Fibroblast of the aortic adventitia (primary cell): ENCODE data around the gene TIFAB. TPM values are rescaled to one million over a fixed set of nuclear protein-coding genes. Genes with fewer than 3 reads are reported as not detected.

Experiments
- DNase-seq: peaks from one replicate; pipeline ENCODE4 v3.0.0-alpha.2; 2010; ENCODE audit warnings: low read depth
- H3K4me3 ChIP-seq: 2 replicates; pipeline ENCODE4 v1.5.1; 2011; ENCODE audit warnings: low read depth, mild to moderate bottlenecking, control low read depth, low read length, moderate library complexity
- total RNA-seq: library from RNA; depleted of rRNA; stranded (reverse); fragments of >200 nt; gene quantifications from 2 replicates; pipeline ENCODE4 v1.2.3, GENCODE V29; 2012; ENCODE audit warnings: low replicate concordance
- TF ChIP-seq, protein P1 (sequence below): IDR thresholded peaks from 2 replicates; pipeline ENCODE4 v1.5.1; 2011; ENCODE audit warnings: mild to moderate bottlenecking, low read length, control low read depth, inconsistent platforms; ENCODE audit not compliant: insufficient read depth

TIFAB gene
- total RNA-seq, 1 donor = not detected

DNA sequence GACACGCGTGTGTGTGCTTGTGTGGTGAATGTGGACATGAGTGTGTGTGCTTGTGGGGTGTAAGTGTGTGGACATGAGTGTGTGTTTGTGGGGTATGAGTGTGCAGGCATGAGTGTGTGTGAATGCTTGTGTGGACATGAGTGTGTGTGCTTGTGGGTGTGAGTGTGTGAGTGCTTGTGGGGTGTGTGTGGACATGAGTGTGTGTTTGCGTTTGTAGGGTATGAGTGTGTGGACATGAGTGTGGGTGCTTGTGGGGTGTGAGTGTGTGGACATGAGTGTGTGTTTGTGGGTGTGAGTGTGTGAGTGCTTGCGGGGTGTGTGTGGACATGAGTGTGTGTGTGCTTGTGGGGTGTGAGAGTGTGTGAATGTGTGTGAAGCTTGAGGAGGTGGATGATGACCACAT, 29.8 kb upstream of the TIFAB start:
- no peak for DNase-seq
- H3K4me3 ChIP-seq = no peak overlapping the region
- TF ChIP-seq, protein P1, sequence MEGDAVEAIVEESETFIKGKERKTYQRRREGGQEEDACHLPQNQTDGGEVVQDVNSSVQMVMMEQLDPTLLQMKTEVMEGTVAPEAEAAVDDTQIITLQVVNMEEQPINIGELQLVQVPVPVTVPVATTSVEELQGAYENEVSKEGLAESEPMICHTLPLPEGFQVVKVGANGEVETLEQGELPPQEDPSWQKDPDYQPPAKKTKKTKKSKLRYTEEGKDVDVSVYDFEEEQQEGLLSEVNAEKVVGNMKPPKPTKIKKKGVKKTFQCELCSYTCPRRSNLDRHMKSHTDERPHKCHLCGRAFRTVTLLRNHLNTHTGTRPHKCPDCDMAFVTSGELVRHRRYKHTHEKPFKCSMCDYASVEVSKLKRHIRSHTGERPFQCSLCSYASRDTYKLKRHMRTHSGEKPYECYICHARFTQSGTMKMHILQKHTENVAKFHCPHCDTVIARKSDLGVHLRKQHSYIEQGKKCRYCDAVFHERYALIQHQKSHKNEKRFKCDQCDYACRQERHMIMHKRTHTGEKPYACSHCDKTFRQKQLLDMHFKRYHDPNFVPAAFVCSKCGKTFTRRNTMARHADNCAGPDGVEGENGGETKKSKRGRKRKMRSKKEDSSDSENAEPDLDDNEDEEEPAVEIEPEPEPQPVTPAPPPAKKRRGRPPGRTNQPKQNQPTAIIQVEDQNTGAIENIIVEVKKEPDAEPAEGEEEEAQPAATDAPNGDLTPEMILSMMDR = no peak

- DNase-seq = no peak
- TF ChIP-seq, protein P1 = no peak
- H3K4me3 ChIP-seq = no peak overlapping the region
These were observed 29.2 kb upstream of the TIFAB start for GRCh38 chr5:135481387-135481786.

DNA sequence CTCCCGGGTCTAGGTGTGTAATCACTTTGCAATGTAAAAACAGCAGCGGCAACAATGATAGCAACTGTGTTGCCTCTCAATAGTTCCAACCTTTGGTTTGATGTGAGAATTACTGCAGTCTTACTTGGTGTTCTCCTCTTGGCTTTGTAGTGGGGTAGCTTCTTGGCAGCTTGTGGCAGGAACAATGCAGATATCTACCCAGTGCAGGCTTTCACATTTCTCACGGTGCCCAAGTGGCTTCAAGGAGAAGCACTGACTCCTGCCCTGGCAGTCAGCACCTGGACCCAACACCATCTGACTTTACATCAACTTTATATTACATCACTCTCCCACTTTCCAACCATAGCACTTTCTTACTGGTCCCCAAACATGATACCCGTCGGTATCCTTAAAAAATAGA, 28.4 kb upstream of the TIFAB start:
- TF ChIP-seq, protein P1 = no peak
- DNase-seq = no peak
- no peak overlapping the region for H3K4me3 ChIP-seq

DNA sequence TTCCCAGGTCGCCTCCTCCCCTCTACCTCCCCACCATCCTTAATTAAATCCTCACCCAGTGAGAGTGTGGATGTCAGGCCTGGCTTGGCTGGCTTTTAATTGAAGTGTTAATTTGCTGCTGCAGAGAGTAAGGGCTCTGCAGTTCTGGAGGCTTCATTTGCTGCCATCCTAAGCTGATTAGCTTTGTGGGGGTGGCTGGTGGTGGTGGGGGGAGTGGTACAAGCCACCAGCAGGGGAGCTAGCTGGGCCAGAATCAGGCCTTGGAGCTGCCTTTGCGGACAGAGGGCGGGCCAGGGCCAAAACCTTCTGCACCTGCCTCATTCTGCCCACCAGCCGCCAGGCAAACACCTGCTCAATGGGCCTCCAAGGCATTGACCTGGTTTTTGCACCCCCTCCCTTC, 26.8 kb upstream of the TIFAB start:
- no peak overlapping the region for H3K4me3 ChIP-seq
- TF ChIP-seq, protein P1 = no peak
- DNase-seq = no peak

DNA sequence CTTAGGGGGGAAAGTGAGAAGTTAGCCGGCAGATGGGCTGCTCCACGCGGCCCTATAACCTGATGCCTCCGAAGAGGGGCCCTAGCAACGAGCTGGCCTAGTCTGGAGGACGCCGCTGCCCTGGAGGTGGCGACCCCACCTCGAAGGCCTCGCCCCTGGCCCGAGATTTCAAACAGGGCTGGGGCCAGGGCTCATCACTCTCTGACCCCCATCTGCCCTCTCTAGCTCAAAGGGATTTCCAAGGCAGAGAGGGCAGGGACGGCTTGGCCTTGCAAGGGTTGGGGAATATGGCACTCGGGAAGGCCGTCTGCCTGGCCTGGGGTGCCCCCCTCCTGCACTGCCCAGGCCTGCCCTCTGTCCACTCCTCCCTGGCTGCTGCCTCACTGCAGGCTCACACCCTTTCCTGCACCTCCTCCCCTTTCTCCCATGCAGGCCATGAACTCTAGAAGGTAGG, 25.5 kb upstream of the TIFAB start:
- DNase-seq = no peak

DNA sequence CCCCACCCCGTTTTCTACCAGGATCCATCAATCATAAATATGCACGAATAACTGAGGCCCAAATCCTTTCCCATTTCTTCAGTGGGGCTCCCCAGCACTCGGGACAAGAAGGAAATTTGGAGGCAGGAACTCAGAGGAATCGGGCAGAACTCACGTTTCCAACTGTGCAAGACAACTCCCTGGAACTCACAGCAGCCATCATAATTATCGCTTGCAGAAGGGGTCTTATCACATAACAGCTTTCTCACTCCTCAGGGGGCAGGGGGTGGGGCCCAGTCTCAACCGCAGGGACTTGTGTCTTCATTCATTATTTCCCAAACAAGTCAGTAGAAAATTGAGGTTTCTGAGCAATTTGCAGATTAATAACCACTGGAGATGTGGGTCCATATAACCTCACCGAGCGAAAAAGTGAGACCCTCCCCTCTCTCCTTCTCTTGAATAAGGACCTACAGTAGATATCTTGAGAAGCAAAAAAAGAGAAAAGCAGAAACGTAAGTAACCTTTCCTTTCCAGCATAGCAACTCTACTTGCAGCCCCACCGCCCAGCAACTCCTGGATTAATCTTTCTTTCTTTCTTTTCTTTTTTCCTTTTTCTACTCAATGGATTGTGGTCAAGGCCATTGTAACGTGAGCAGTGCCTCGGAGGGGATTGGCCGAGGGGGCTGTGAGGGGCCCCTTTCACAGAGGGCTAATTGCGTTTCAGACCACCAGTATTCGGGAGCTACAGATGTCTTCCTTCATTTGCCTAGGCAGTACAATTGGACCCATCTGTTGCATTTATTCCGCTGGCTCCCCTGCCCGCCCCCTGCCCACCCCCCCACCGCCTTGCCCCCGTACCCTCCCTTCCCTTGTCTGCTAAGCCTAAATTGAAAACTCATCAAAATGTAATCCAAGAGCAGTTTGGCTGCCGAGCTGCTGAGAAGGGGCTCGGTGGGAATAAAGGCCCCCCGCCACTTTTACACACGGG, 24.7 kb upstream of the TIFAB start:
- H3K4me3 ChIP-seq = no peak overlapping the region
- TF ChIP-seq, protein P1 = no peak
- no peak for DNase-seq

More for the DNA sequence above, 25.5 kb upstream of the TIFAB start:
- TF ChIP-seq, protein P1 = no peak
- H3K4me3 ChIP-seq = no peak overlapping the region
